ENCODE measurements around the gene NKPD1.
A peak's percentile ranks its signal among the peaks of the same experiment; 100 is the strongest.

NKPD1 gene

GRCh38 chr19:45152504-45153338, 8.1 kb downstream of the NKPD1 start:
- TF ChIP-seq CTCF (IDR thresholded peaks at IDR 0.05; ENCODE audit: control extremely low read depth, extremely low read depth, low read depth, missing control alignments): no peak
- peak; percentile 60 for DNase-seq (ENCODE audit: extremely low spot score)
- POLR2A ChIA-PET: no interaction called here
- CTCF ChIA-PET: interaction anchor here (1.0 to 3.1 kb wide), 5 partner anchors 9 to 34 kb away, joined by 3 to 15 read pairs (median 6); partner anchors contain the start of genes BLOC1S3 and TRAPPC6A

- no peak for DNase-seq (ENCODE audit: extremely low spot score)
- TF ChIP-seq CTCF (IDR thresholded peaks at IDR 0.05; ENCODE audit: control extremely low read depth, extremely low read depth, low read depth, missing control alignments): no peak
- POLR2A ChIA-PET: no interaction called here
- CTCF ChIA-PET: interaction anchor here (1.0 to 3.1 kb wide), 5 partner anchors 8 to 35 kb away, joined by 3 to 15 read pairs (median 6); partner anchors contain the start of genes BLOC1S3 and TRAPPC6A
These were observed 8.8 kb downstream of the NKPD1 start for GRCh38 chr19:45151821-45152503.

- DNase-seq (ENCODE audit: extremely low spot score): no peak
- ChIA-PET POLR2A (no interaction called here), CTCF (interaction anchor here (1.4 to 3.1 kb wide), 3 partner anchors 14 to 36 kb away, joined by 3 to 15 read pairs (median 3); no protein-coding TSS in a partner anchor)
- no peak for TF ChIP-seq CTCF (IDR thresholded peaks at IDR 0.05; ENCODE audit: control extremely low read depth, extremely low read depth, low read depth, missing control alignments)
These were observed 9.5 kb downstream of the NKPD1 start for GRCh38 chr19:45151320-45151719.

GRCh38 chr19:45150751-45151281, 10.0 kb downstream of the NKPD1 start:
- CTCF ChIA-PET: interaction anchor here (1.5 to 3.1 kb wide), 2 partner anchors 14 to 25 kb away, joined by 3 to 15 read pairs; no protein-coding TSS in a partner anchor
- no peak for TF ChIP-seq CTCF (IDR thresholded peaks at IDR 0.05; ENCODE audit: control extremely low read depth, extremely low read depth, low read depth, missing control alignments)
- DNase-seq (ENCODE audit: extremely low spot score): no peak
- POLR2A ChIA-PET: no interaction called here

GRCh38 chr19:45150180-45150579, 10.6 kb downstream of the NKPD1 start:
- TF ChIP-seq CTCF (IDR thresholded peaks at IDR 0.05; ENCODE audit: control extremely low read depth, extremely low read depth, low read depth, missing control alignments): no peak
- ChIA-PET CTCF (interaction anchor here (1.0 to 3.1 kb wide), 3 partner anchors 15 to 58 kb away, joined by 3 to 15 read pairs (median 3); no protein-coding TSS in a partner anchor), POLR2A (no interaction called here)
- DNase-seq (ENCODE audit: extremely low spot score): no peak

GRCh38 chr19:45149129-45149528, 11.7 kb downstream of the NKPD1 start:
- DNase-seq (ENCODE audit: extremely low spot score): no peak
- POLR2A ChIA-PET: interaction anchor here (1.1 kb wide), 1 partner anchor 15 kb away, joined by 3 read pairs; no protein-coding TSS in a partner anchor
- TF ChIP-seq CTCF (IDR thresholded peaks at IDR 0.05; ENCODE audit: control extremely low read depth, extremely low read depth, low read depth, missing control alignments): no peak
- CTCF ChIA-PET: interaction anchor here (1.0 to 3.1 kb wide), 5 partner anchors 12 to 129 kb away, joined by 3 to 15 read pairs (median 5); partner anchors contain the start of gene NKPD1
